NCI-H446 (cell line): ENCODE measurements around the gene TMEM88.
"Not testable (repeated sequence)": the region's sequence is repeated elsewhere in the genome, so short reads cannot be mapped to it uniquely, and the experiment has no call there.

Experiments
- DNase-seq, 2 experiments: peaks; one replicate each; lab custom pipeline; 2025; lab: John Stamatoyannopoulos, UW

TMEM88 gene

DNA sequence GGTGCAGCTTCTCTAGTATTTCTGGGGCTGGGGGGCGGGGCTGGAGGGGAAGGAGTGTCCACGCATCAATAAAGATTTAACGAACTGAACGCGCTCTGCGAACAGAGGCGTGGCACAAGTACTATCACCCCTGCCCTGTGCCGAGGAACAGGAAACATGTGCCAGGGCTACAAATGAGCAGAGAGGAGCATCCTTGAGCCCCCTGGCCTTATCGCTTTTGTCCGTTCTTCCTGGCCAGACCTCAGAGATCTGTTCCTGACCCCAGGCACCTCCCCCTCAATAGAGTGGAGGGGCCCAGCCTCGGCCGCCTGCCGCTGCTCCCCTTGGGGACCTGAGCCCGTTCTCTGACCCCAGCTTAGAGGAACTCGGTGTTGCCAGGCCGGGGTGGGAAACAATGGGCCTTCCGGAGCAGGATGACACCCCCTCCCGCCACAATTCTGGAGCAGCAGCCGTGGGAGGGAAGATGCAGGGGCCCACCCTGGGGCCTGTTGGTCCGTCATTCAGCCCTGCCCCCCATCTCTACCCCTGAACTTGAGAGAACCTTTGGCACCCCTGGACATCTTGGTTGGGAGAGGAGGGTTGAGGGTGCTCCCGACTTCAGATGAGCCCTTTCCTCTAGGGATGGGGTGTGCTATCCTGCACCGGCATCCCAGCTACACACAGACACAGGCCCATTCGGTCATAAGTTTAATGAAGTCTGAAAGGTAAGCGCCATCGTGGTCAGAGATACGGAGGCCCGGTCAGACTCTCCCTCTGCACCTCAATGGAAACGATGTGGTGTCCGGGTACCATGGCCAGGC is 1.3 kb downstream of the TMEM88 start:
- no peak for DNase-seq

DNA sequence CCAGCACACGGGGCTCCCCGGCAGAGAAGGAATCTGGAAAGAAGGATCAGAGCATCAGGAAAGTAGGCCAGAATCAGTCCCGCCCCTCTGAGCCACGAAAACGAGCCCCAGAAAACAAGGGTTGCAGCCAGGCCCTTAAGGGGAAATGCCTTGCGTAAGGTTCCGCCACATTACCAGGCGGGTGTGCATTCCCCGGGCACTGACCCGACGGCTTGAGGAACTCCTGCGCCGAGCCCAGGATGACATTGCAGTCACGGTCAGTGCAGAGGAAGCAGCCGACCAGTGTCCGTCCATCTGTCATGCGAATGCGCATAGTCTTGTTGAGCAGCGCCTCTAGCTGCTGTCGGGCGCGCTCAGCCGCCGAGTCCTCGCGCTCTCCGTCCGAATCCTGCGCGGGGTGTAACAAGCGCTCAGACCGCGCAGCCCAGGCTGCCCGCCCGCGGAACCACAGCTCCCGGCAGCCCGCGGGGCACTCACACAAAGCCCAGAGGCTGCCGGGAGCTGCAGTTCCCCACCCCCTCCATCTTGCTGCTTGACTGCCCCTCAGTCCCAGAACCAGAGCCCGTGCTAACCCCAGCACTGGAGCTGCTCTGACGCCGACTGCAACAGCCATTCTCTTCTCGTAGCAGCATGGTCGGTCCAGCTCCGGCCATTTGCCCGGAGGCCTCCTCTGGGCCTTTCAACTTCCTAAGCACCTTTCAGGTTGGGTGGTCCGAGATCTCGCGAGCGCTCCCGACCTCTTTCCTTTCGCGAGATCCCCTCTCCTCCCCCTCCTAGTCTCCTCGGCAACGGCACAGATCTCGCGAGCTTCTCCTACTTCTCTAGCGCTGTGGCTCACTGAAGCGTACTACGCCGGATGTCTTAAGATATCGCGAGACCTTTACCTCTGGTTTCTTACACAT is 2.2 kb downstream of the TMEM88 start, which contains the start of gene NAA38:
NAA38 (minus strand) TSS at position 749 of the 902 bp plus-strand sequence; CDS start at position 653, 96 bp downstream.
- peak; percentile 97 to 99 for DNase-seq

DNA sequence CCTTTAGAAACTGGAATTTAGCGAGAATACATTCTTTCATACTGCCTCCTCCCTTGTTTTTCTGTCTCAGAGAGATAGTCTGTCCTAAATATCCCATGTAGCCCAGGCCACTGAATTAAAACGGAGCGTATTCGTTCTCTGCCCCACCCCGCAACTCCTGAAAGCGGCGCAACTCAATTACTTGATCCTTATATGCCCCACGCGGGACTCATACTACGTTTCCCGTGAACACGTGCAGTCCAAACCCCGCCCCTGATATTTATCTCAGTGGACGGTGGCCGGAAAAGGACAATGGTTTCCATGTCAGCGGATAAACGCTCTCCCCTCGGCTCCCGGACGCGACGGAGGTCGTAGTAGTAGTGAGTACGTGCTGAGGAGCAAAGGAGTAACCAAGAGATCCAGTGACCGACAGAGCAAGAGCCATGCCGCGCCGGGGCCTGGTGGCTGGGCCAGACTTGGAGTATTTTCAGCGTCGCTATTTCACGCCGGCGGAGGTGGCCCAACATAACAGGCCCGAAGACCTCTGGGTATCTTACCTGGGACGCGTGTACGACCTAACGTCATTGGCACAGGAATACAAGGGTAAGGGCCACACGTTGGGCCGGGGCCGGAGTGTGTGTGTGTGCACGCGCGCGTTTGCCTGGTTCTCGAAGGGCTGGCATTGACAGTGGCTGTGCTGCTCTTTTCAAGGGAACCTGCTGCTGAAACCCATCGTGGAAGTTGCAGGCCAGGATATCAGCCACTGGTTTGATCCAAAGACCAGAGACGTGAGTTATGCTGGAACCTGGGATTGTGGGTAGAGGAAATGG is 3.1 kb downstream of the TMEM88 start, which contains the start of gene CYB5D1:
CYB5D1 (plus strand) TSS at position 291 of the 809 bp plus-strand sequence; CDS start at position 423, 132 bp downstream.
- DNase-seq: peak; percentile 92 to 95

DNA sequence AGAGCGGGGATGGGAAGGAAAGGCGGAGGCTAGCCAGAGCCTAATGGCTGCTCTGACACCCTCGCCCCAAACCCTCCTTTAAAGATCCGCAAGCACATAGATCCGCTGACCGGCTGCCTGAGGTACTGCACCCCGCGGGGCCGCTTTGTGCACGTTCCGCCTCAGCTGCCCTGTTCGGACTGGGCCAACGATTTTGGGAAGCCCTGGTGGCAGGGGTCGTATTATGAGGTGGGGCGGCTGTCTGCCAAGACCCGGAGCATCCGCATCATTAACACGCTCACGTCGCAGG is 3.6 kb downstream of the TMEM88 start:
- DNase-seq: peak in 1 of 2 experiments; percentile 19

DNA sequence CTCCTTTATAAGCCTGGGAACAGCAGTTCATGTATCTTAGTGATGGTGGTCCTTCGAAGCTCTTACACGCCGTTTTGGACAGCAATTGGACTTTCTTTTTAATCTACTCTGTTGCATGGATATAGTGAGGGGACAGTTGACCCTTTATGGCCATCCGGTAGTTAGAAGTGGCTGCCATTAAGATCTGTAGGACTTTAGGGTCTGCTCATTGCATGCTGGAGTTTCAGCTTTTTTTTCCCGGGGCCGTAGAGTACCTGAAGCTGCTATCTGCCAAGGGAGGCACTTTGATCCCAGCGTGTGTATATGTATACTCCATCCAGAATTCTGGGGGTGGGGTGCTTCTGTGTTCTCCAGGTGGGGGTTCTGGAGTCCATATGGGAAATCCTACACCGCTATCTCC is 4.2 kb downstream of the TMEM88 start:
- DNase-seq: no peak

DNA sequence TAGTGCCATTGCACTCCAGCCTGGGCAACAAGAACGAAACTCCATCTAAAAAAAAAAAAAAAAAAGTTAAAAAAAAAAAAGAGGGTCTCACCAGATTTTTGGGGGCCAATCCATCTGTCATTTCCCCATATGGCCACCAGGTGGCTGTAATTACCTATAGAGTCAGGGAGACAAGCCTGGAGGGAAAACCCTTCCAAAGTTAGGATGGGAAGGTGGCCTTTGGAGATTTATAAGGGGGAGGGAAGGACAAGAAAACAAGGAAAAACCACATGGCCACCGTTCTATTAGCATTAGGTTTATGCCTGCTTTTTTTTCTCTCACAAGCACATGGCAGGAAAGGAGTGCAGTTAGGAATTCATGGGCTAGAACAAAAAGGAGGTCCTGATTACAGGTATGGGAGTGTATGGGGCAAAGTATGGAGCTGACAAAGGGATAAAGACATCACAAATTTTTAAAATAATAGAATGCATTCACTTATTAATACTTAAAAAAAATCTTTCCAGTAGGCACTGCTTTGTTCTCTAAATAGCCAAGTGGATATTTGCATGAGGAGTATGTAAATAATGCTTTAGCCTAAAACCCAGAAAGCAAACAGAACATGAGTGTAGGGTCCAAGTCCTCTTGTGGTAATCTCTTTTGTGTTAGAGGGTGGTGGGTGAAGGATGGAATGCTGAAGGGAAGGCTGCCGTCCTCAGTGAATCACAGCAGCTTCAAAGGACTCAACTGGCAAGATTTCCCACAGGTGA is 8.0 kb downstream of the TMEM88 start:
- DNase-seq: peak in 1 of 2 experiments; percentile 65

DNA sequence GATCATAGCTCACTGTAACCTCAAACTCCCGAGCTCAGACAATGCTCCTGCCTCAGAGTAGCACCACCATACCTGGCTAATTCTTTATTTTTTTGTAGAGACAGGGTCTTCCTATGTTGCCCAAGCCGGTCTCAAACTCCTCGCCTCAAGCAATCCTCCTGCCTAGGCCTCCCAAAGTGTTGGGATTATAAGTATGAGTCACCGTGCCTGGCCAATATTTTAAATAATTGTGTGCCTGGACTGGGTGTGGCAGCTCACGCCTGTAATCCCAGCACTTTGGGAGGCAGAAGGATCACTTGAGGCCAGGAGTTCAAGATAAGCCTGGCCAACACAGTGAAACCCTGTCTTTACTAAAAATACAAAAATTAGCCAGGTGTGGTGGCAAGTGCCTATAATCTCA is 9.5 kb downstream of the TMEM88 start:
- not testable (repeated sequence) for DNase-seq

DNA sequence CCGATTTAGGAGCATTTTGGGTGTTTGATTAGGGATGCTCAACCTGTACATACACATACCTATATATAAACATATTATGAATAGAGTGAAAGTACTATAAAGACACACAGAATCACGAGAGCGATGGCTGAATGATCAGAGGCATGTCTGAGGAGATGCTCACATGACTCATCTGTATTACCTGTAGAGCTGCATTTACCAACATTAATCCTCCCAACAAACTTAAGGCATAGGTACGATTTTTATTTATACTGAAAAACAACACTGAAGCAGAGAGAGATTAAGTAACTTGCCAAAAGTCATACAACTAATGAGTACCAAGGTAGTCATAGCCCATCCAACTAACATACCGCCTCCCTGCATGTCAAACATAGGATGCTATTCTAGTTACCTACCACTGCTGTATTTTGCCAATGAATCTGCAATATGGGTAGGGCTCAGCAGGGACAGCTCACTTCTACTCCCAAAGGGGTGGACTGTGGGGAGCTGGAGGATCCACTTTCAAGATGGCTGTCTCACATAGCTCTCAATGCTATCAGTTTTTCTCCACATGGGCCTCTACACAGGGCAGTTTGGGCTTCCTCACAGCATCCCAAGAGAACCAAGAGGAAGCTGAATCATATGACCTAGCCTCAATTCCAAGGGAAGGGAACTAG is 10.3 kb downstream of the TMEM88 start:
- DNase-seq: no peak

DNA sequence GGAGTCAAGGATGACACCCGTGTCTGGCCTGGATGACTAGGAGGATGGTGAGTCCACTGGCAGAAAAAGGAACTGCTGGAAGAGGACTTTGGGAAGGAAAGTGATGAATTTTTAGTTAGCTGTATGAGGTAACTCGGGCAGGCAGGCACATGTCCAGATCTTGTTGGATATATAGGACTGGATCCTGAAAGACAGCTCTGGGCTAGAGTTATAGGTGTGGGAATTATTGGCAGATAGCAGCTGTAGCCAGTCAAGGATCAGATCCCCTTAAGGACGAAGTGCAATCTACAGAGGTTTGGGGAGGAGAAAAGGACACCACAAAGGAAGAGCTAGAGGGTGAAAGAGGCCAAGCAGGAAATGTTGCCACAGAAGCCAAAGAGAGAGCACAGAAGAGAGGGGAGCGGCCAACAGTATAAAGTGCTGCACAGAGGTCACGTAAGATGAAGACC is 13.0 kb downstream of the TMEM88 start:
- DNase-seq: no peak

DNA sequence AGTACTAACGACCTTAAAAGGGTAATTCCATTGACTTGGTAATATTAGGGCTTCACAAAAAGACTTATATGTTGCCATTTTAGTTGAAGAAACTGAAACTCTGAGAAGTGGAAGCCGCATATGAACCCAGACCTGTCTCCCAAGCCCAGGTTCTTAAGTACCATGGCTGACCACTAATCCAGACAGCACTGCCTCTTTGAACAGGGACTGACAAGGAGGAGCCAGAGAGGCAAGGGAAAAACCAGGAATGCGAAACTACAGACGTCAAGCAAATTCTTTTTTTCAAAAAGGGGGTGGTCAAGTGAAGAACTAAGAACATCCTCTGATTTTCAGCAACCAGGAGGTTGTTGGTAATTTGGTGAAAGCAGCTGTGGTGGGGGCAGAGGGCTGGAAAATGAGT is 18.2 kb downstream of the TMEM88 start:
- no peak for DNase-seq

DNA sequence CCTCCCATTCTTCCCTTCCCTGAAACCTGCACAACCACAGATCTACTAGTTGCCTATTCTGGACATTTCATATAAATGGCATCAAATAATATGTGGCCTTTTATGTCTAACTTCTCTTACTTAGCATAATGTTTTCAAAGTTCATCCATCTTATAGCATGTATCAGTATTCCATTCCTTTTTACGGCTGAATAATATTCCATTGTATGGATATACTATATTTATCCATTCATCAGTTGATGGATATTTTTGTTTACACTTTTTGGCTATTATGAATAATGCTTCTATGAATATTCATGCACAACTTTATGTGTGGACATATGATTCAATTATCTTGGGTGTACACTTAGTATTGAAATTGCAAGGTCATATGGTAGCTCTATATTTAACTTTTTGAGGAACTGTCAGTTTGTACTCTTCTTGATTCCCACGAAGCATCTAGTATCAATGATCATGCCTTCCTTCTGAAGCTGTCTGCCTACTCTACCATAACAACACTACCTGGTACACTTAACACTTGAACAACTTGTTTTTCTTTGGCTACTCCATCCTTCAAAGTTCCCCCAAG is 21.0 kb downstream of the TMEM88 start:
- DNase-seq: no peak

DNA sequence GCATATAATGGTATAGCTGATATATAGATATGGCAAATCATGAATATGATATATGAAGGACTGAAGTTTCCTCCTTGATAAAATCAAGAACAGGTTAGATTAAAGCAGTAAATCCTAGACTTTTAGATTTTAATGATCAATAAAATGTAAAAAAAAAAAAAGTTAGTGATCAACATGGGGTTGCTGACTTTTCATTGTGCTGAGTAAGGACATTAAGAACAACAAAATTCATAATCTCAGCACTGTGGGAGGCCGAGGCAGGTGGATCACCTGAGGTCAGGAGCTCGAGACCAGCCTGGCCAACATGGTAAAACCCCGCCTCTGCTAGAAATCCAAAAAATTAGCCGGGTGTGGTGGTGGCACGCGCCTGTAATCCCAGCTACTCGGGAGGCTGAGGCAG is 23.4 kb downstream of the TMEM88 start:
- DNase-seq: no peak

DNA sequence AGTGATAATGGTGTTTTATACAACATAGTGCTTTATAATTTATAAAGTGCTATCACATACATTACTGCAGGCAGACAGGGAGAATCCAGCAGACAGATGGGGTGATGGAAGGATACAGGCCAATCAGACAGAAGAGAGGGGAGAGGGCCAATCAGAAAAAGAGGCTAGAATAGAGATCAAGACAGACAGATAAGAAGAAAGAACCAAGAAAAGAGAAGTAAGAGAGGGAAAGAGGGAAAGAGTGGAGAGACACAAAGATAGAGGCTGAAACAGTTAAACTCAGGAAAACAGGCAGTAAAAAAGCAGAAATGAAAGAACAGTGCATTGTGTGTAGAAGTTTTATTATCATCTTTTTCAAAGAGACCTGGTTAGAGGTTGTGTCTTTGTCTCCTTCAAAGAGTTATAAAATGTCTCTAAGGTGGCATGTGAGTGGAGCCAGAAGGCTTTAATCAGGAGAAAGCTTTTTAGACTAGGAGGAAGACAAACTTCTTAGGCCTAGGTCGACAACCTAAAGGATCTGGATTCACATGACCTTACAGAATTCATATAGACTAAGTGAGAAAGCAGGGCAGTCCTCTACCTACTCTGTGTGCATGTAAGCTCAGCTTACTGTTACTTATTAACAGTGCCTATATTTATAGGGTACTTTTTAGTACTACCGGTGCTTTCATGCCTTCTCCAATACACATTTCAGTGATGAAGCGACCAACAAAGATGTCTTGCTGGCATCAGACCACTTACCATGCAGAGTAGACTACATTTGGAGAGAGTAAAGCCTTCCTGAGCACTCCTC is 25.4 kb downstream of the TMEM88 start:
- DNase-seq: no peak

DNA sequence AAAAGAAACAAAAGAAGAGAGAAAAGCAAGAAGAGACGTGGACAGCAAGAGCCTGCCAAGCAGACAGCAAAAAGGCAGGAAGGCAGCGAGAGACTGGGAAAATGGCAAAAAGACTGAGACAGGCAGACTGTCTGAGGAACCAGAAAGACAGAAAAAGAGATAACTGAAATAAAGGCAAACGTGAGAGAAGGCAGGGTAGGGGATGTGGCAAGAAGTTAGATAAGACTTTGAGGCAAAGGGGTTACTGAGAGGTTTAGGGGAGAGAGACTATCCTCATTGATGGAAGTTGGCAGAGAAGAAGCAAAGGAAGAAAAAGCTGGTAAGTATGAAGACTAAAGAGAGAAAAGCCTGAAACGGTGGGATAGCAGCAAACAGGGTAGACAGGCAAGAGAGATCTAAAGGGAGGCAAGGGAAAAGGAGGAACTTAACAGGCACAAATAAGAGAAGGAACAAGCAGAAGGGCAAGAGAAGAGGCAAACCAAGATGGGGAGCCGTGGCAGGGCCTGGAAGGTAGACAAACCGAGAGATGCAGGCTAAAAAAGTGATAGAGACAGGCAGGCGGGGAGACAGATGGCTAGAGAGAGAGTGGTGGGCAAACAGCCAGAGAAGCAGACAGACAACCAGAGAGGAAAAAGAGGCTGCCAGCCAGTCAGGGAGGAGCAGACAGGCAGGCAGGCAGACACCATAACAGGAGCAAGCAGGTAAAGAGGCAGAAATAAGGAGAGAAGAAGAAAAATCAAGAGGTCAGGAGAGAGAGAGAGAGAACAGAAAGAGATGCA is 26.6 kb downstream of the TMEM88 start:
- peak; percentile 60 to 83 for DNase-seq

DNA sequence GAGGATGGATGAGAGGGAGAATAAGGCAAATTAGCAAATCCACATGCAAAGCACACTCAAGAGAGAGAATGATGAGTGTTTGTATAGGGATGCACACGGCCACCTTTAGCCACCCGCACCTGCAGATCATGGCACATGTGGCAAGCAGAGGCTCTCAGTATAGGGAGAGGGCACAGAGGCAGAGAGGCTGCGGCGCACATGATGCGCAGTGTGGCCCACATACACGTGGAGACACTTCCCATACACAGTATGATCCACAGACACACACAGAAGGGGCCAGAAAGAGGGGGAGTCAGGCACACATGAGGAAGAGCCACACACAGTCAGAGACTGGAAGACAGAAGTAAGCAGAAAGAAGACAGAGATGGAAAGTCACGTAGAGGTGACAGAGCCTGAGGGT is 27.2 kb downstream of the TMEM88 start:
- DNase-seq: no peak

DNA sequence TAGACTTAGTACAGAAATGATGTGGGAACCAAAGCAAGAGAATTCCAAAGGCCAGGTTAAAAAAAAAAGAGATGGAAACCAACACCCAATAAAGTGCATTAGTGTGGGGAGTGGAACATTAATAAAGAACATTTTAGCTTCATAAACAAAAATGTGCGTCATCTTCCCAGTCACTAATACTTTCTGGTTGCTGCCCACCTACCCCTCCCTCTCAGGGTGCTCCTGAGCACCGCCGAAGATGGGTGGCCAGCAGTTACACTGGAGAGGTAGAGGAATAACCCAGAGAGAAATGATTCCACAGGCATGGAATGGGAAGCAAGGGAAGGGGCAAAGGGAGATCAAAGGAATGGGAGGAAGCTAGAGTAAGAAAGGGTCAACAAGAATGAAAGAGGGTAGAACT is 27.8 kb downstream of the TMEM88 start:
- DNase-seq: no peak

DNA sequence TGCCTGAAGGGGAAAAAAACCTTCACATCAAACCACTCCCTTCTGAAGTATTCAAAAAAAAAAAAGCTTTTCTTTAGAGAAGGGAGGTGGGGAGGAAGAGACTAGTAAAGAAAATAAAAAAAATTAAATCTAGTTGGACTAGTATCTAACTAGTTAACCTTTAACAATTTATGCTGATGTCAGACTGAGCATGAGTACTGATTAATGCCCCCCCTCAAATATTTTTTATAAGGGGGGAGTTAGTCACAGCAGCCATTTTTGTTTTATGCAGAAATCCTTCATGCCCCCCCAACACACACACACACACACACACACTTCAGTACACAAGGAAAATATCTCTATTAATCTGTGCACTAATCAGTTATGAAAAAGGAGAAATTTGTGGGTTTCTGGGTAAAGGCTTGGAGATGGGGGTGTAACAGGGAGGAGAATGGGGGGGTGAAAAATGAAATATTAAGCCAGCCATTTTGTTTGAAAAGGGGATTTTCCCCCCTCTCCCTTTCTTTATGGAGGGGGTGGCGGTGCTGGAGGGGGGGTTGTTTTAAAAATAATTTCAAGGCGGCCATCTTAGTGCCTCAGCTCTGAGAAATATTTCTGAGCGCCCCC is 29.0 kb downstream of the TMEM88 start:
- DNase-seq: peak in 1 of 2 experiments; percentile 20
